HEK293 (cell line): ENCODE data around the gene CD276.

ENCODE experiments used
- ATF2 ChIP-seq: fragments of 450-650 bp; formaldehyde crosslinking; IDR thresholded peaks from 2 replicates; pipeline ENCODE4 v1.5.1; 2016; ENCODE audit warnings: missing biosample characterization, missing genetic modification characterization, low read depth
- CTCF ChIP-seq: fragments of 450-650 bp; formaldehyde crosslinking; IDR thresholded peaks from 2 replicates; pipeline ENCODE4 v1.5.1; 2016; ENCODE audit warnings: missing biosample characterization, missing genetic modification characterization
- ZFP69B ChIP-seq: fragments of 450-650 bp; formaldehyde crosslinking; IDR thresholded peaks from 2 replicates; pipeline ENCODE4 v1.5.1; 2016; ENCODE audit warnings: missing biosample characterization, missing genetic modification characterization
- ZNF18 ChIP-seq: fragments of 450-650 bp; formaldehyde crosslinking; IDR thresholded peaks from 2 replicates; pipeline ENCODE4 v1.5.1; 2016; ENCODE audit warnings: missing biosample characterization, missing genetic modification characterization

GRCh38 chr15:73724212-73724611 is 40.0 kb downstream of the CD276 start:
- TF ChIP-seq CTCF (tag by site-specific recombination), result no peak
- TF ChIP-seq ZNF18 (tag by site-specific recombination), result no peak
- no peak for TF ChIP-seq ATF2 (tag by site-specific recombination)
- no peak for TF ChIP-seq ZFP69B
